ENCODE measurements around the gene ACAD9.
"Not testable (repeated sequence)": the region's sequence is repeated elsewhere in the genome, so short reads cannot be mapped to it uniquely, and the experiment has no call there.

The ACAD9 gene

DNA sequence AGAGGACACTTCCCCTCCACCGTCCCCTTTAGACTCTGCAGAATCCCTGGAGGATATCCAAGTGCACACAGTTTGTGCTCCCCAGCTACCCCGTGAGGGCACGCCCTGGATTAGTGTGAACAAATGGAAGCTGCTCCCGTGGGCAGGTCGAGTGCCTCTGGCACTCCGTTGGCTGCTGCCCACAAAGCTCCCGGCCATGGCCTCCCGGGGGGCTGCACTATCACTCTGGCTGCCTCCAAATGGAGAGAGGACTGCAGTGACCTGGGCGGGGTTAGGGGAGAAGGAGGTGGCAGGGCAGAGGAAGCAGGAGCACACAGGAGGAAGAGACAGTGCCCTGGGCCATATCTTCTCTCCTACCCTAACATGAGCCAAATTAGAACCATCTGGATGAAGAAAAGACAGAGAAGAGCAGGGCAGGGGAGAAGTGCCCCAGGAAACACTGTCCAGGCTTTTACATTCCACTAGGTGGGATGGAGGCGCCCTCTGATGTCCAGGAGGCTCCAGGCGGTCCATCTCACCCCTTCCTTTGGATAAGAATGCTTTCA lies 29.4 kb upstream of the ACAD9 start:
- Mint-ChIP-seq H3K4me3 (no peak overlapping the region), H3K4me1 (peaks cover 7% of the 10 kb centered on the region), H3K27ac (no peak overlapping the region), H3K36me3 (peaks cover 2% of the 10 kb centered on the region), H3K27me3 (no peaks in the 10 kb centered on the region), H3K9me3 (peaks cover 11% of the 10 kb centered on the region)
- no peak for ATAC-seq (ENCODE audit: low read depth)
- DNase-seq (ENCODE audit: low spot score in 2 of 2): no peak

DNA sequence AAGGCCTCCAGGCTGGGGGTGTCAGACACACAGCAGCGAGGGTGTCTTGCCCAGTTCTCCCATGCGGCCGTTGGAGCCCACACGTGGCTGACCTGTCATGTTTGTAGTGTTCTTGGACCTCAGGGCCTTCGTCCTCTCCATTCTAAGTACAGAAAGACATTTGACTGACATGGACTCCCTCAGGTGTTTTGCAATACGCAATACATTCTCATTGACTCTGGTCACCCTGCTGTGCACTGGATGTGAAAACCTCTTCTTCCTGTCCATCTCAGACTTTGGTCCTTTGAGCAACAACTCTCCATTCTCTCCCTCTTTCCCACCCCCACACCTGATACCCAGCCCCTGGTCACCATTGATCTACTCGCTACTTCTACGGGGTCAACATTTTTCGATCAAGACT lies 28.9 kb upstream of the ACAD9 start:
- H3K27me3 Mint-ChIP-seq: no peaks in the 10 kb centered on the region
- ATAC-seq (ENCODE audit: low read depth): no peak
- peaks cover 2% of the 10 kb centered on the region for H3K36me3 Mint-ChIP-seq
- H3K27ac Mint-ChIP-seq: no peak overlapping the region
- peaks cover 12% of the 10 kb centered on the region for H3K9me3 Mint-ChIP-seq
- H3K4me1 Mint-ChIP-seq: peaks cover 4% of the 10 kb centered on the region
- H3K4me3 Mint-ChIP-seq: no peak overlapping the region
- no peak for DNase-seq (ENCODE audit: low spot score in 2 of 2)

DNA sequence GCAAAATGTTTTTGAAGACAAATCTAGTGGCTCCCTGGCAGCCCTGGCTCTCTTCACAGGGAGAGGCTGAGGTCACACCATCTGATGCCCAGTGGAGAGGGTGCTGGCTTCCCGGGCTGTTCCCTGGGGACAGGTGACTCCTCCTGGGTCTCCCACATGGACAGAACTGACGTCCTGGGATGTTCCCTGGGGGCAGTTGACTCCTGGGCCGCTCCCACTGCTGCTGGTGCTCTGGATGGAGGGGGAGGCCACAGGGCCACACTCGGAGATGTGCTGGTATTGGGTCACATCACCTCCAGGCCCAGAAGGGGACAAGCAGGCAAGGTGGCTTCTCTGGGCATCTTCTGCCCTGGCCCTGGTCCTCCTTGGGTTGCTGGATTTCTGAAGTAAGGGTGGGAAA lies 27.8 kb upstream of the ACAD9 start:
- Mint-ChIP-seq H3K4me1 (no peaks in the 10 kb centered on the region), H3K27me3 (no peaks in the 10 kb centered on the region), H3K4me3 (no peak overlapping the region), H3K9me3 (peaks cover 14% of the 10 kb centered on the region), H3K36me3 (peaks cover 2% of the 10 kb centered on the region), H3K27ac (no peak overlapping the region)
- DNase-seq (ENCODE audit: low spot score in 2 of 2) (no peak), ATAC-seq (ENCODE audit: low read depth) (no peak)

DNA sequence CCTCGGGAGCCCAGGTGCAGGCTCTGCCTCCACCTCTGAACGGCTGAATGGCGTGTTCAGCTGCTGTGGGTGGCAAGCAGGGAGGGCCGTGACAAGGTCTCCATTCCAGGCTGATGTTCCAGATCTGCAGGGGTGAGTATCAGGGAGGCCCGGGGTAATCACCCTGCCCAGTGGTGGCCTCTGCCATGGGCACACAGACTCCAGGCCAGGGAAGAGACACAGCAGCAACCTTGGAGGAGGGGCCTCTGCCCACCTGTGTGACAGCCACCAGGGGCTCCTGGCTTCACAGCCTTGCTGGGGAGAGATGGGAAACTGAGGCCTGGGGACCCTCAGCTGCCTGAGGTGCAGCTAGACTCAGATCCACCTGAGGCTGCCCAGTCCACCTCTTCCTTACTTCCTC lies 25.6 kb upstream of the ACAD9 start:
- H3K9me3 Mint-ChIP-seq: peaks cover 21% of the 10 kb centered on the region
- peaks cover 9% of the 10 kb centered on the region for H3K36me3 Mint-ChIP-seq
- no peaks in the 10 kb centered on the region for H3K4me1 Mint-ChIP-seq
- H3K4me3 Mint-ChIP-seq: no peak overlapping the region
- H3K27ac Mint-ChIP-seq: no peak overlapping the region
- no peak for DNase-seq (ENCODE audit: low spot score in 2 of 2)
- no peak for ATAC-seq (ENCODE audit: low read depth)
- no peaks in the 10 kb centered on the region for H3K27me3 Mint-ChIP-seq

DNA sequence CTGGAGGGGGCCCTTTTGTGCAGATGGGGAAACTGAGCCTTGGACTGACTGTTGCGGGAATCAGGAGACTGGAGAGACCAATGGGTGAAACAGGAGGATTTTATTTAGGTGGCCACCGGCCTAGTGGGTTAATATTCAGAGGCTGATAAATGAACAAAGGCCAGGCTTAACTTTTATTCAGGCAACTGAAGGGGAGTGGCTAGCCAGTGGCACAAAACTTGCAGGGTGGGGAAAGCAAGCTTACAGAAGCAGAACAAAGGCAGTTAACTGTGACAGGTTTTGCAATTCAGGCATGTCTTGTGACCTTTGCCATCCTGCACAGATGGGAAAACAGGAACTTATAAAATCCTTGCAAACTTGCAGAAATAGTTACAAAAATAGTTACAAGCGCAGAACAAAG lies 24.9 kb upstream of the ACAD9 start:
- no peak for DNase-seq (ENCODE audit: low spot score in 2 of 2)
- ATAC-seq (ENCODE audit: low read depth): no peak
- no peaks in the 10 kb centered on the region for H3K4me1 Mint-ChIP-seq

DNA sequence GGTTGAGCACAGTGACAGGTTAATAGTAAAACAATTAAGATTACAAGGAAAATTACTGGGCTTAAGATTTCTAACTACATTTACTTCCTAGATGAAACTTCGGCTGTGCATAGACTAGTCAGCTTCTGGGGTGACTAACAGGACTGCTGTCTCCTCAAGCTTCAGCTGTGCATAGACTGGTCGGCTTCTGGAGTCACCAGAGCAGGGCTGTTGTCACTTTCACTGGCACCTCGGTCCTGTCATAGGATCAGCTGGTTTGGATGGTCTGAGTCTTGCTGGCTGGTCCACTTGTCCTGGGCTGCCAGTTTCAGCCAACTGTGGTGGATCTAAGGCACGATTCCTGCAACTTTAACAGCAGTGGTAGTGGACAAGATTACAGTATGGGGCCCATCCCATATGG lies 23.9 kb upstream of the ACAD9 start:
- Mint-ChIP-seq H3K9me3 (peaks cover 24% of the 10 kb centered on the region), H3K4me3 (no peak overlapping the region), H3K4me1 (no peaks in the 10 kb centered on the region), H3K36me3 (peaks cover 12% of the 10 kb centered on the region), H3K27me3 (no peaks in the 10 kb centered on the region), H3K27ac (no peak overlapping the region)
- ATAC-seq (ENCODE audit: low read depth): no peak
- DNase-seq (ENCODE audit: low spot score in 2 of 2): no peak

More for the DNA sequence above, 24.9 kb upstream of the ACAD9 start:
- no peaks in the 10 kb centered on the region for H3K27me3 Mint-ChIP-seq
- H3K4me3 Mint-ChIP-seq: no peak overlapping the region
- H3K36me3 Mint-ChIP-seq: peaks cover 12% of the 10 kb centered on the region
- no peak overlapping the region for H3K27ac Mint-ChIP-seq
- peaks cover 24% of the 10 kb centered on the region for H3K9me3 Mint-ChIP-seq

DNA sequence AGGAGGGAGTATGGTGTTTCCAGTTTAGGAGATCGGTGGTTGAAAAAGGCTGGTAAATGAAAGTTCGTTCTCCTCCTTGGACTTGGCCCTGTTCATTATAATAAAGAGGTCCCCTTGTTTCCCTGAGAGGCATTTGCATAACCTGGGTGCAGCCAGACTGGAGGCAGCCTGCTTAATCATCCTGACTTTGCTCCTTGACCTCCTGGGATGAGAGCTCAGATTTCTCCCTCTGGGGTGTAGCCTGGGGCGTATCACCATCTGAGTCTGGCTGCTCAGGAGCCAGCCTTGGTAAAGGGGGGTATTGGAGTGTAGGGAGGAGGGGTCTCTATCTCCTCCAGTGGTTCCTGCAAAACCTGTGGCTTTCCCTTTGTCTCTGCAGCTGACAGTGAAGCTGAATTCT lies 21.3 kb upstream of the ACAD9 start:
- peaks cover 19% of the 10 kb centered on the region for H3K36me3 Mint-ChIP-seq
- H3K4me1 Mint-ChIP-seq: no peaks in the 10 kb centered on the region
- no peak for DNase-seq (ENCODE audit: low spot score in 2 of 2)
- no peaks in the 10 kb centered on the region for H3K27me3 Mint-ChIP-seq
- peaks cover 26% of the 10 kb centered on the region for H3K9me3 Mint-ChIP-seq
- no peak for ATAC-seq (ENCODE audit: low read depth)
- H3K4me3 Mint-ChIP-seq: no peak overlapping the region
- H3K27ac Mint-ChIP-seq: no peak overlapping the region

DNA sequence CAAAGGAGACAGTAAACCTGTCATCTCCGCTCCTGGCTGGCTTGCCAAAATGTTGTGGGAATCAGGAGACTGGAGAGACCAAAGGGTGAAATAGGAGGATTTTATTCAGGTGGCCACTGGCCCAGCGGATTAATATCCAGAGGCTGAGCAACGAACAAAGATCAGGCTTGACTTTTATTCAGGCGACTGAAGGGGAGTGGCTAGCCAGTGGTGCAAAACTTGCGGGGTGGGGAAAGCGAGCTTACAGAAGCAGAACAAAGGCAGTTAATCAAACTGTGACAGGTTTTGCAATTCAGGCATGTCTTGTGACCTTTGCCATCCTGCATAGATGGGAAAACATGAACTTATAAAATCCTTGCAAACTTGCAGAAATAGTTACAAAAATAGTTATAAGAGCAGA lies 19.8 kb upstream of the ACAD9 start:
- H3K36me3 Mint-ChIP-seq: peaks cover 18% of the 10 kb centered on the region
- no peak for ATAC-seq (ENCODE audit: low read depth)
- no peak overlapping the region for H3K4me3 Mint-ChIP-seq
- no peaks in the 10 kb centered on the region for H3K4me1 Mint-ChIP-seq
- DNase-seq (ENCODE audit: low spot score in 2 of 2): no peak
- H3K27ac Mint-ChIP-seq: no peak overlapping the region
- peaks cover under 1% of the 10 kb centered on the region for H3K27me3 Mint-ChIP-seq
- H3K9me3 Mint-ChIP-seq: peaks cover 17% of the 10 kb centered on the region

DNA sequence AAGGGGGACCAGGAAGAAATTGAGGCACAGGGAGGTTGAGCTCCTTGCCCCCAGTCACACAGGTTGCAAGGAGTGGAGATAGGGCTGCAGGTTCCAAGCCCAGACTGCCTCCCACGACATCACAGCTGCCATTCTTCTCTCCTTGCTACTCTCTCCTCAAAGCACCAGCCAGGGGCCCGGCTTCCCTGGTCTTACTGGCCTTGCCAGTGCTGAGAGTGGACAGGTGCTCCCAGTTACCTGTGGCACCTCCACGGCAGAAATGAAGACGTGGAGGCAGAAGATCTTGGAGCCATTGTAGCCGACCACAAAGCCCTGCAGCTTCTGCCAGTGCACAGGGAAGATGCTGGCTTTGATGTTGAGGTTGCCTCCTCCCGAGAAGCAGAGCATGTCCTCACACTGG lies 17.9 kb upstream of the ACAD9 start:
- Mint-ChIP-seq H3K9me3 (peaks cover 12% of the 10 kb centered on the region), H3K4me3 (no peak overlapping the region), H3K4me1 (no peaks in the 10 kb centered on the region), H3K27me3 (peaks cover 2% of the 10 kb centered on the region), H3K36me3 (peaks cover 18% of the 10 kb centered on the region), H3K27ac (no peak overlapping the region)
- no peak for ATAC-seq (ENCODE audit: low read depth)
- DNase-seq (ENCODE audit: low spot score in 2 of 2): no peak

DNA sequence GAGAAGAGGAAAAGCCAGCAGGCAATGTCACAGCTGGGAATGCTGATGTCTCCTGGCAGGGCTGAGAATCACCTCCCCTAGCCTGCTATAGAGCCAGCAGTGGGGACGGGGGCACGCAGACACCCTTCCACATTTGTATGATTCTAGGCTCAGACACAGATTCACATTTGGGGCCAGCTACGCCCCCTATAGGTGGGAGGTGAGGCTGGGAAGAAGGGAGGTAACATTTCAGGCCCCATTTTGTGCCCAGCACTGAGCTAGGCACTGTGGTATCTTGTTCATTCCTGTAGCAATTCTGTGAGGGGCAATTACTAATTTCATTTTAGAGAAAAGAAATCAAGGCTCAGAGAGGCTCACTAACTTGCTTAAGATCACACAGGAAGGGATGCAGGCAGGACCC lies 15.9 kb upstream of the ACAD9 start:
- H3K9me3 Mint-ChIP-seq: peaks cover 7% of the 10 kb centered on the region
- H3K36me3 Mint-ChIP-seq: peaks cover 11% of the 10 kb centered on the region
- H3K4me3 Mint-ChIP-seq: no peak overlapping the region
- peaks cover 2% of the 10 kb centered on the region for H3K27me3 Mint-ChIP-seq
- ATAC-seq (ENCODE audit: low read depth) (no peak), DNase-seq (ENCODE audit: low spot score in 2 of 2) (no peak)
- H3K4me1 Mint-ChIP-seq: no peaks in the 10 kb centered on the region
- H3K27ac Mint-ChIP-seq: no peak overlapping the region

DNA sequence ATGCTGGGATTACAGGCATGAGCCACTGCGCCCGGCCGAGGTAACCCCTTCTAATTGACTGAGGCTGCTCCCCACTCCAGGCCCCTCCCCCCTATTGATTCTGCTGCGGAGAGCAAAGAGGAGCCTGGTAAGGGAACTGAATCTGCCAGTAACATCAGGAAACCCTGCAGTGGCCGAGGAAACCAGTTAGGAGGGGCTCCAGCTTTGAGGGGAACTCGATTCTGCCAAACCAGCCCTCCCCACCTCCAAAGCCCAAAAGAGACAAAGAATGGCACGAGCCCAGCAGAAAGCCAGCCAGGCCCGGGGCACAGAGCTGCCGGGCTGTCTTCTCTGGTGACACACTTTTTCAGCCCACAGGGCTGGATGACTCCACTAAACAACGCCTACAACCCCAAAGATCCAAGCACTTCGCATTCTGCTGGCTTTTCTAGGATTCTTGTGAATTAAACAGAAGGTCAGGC lies 15.0 kb upstream of the ACAD9 start:
- Mint-ChIP-seq H3K27ac (no peak overlapping the region), H3K9me3 (peaks cover 2% of the 10 kb centered on the region), H3K36me3 (peaks cover 8% of the 10 kb centered on the region), H3K4me3 (no peak overlapping the region), H3K4me1 (no peaks in the 10 kb centered on the region), H3K27me3 (peaks cover 2% of the 10 kb centered on the region)
- DNase-seq (ENCODE audit: low spot score in 2 of 2) (no peak), ATAC-seq (ENCODE audit: low read depth) (no peak)

DNA sequence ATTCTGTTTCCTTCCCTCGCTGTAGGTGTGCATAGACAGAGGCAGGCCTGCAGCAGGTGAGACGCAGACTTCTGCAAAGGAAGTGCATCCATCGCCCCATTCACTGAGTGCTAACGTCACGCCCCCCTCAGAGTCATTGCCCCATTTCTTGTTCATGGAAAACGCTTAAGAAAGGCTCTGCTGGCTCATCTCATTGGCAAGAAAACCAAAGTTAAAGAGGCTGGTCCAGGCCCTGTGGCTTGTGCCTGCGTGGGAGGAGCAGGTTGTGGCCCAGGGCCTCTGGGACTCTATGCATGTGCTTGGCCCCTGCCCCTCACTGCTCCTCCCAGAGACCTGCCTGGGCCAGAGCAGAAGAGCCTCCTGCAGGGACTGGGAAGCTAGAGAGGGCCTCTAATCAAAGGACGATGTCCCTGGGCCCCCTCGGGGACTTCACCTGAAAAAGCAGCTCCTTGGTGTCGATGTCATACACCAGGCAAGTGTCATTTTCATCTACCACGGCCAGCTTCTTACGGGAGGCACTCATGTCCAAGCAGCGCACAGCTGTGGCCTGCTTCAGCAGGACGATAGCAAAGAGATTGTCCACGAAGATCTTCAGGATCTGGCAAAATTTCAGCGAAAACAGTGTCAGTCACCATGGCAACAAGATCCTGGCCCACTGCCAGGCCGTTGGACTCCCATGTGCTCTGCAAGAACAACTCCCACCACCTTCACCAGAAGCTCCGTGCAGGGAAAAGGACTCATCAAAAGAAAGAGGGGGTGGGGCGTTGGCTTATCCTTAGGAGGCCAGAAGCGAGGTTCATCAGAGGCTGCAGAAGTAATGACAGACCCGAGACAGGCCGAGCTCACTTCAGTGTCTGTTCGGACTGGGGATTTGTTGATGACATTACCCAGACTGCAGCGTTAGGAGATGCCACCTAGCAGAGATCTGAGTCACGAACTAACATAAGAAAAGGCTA lies 14.3 kb upstream of the ACAD9 start:
- H3K4me1 Mint-ChIP-seq; H3K4me3 Mint-ChIP-seq; ATAC-seq (ENCODE audit: low read depth); H3K27ac Mint-ChIP-seq; DNase-seq (ENCODE audit: low spot score in 2 of 2); H3K36me3 Mint-ChIP-seq; H3K9me3 Mint-ChIP-seq; H3K27me3 Mint-ChIP-seq: not testable (repeated sequence)

DNA sequence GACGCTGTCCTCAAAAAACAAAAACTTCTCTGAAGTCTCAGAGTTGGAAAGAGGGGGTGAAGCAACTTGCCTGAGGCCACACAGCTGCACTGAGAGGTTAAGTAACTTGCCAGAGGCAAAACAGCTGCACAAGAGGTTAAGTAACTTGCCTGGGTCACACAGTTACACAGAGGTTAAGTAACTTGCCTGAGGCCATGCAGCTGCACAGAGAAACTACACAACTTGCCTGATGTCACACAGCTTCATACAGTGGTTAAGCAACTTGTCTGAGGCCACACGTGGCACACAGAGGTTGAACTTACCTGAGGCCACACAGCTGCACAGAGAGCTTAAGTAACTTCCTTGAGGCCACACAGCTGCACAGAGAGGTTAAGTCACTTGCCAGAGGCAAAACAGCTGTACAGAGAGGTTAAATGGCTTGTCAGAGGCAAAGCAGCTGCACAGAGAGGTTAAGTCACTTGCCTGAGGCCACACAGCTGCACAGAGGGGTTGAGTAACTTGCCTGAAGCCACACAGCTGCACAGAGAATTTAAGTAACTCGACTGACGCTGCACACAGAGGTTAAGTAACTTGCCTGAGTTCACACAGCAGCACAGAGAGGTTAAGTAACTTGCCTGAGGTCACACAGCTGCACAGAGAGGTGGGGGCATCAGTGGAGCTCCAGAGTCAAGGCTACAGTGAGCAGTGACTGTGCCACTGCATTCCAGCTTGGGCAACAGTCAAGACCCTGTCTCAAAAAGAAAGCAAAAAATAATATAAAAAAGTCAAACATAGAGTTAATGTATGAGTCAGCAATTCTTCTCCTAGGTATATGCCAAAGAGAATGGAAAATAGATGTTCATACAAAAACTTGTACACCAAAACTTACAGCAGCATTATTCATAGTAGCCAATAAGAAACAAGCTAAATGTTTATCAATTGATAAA lies 12.0 kb upstream of the ACAD9 start:
- DNase-seq (ENCODE audit: low spot score in 2 of 2): no peak
- no peak overlapping the region for H3K4me3 Mint-ChIP-seq
- no peaks in the 10 kb centered on the region for H3K9me3 Mint-ChIP-seq
- H3K36me3 Mint-ChIP-seq: peaks cover 2% of the 10 kb centered on the region
- no peak for ATAC-seq (ENCODE audit: low read depth)
- no peaks in the 10 kb centered on the region for H3K4me1 Mint-ChIP-seq
- peaks cover 2% of the 10 kb centered on the region for H3K27me3 Mint-ChIP-seq
- no peak overlapping the region for H3K27ac Mint-ChIP-seq

DNA sequence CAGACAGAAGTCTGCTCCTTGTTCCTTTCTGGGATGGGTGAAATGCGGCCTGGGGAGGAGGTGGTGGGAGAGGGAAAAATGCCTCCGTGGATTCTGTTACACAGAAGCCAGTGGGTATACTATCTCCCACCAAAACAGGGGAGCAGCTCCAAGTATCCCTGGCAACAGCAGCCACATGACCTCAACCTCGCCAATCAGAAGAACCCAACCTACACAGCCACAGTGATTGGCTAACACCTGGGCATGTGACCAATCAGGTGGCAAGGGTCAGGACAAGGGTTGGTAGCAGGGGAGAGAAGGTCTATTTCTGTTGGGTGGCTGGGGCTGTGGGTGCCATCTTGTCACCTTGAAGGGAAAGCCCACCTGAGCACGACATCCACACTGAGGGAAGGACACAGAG lies 9.1 kb upstream of the ACAD9 start:
- Mint-ChIP-seq H3K27ac (no peak overlapping the region), H3K4me1 (no peaks in the 10 kb centered on the region), H3K4me3 (no peak overlapping the region), H3K36me3 (peaks cover 2% of the 10 kb centered on the region), H3K27me3 (no peaks in the 10 kb centered on the region), H3K9me3 (no peaks in the 10 kb centered on the region)
- ATAC-seq (ENCODE audit: low read depth): no peak
- no peak for DNase-seq (ENCODE audit: low spot score in 2 of 2)

Measured in memory B cell (primary cell).